Endothelial cell of umbilical vein (primary cell): Measurements from ENCODE around the gene ADGRG3. TPM values are rescaled to one million over a fixed set of nuclear protein-coding genes. Genes with fewer than 3 reads are reported as not detected.

ENCODE experiments used
- BruUV-seq: library from RNA; stranded (reverse); fragments of 400-500 nt; replicated peaks from 2 replicates; lab custom pipeline; 2021; lab: Mats Ljungman, UMichigan
- CTCF ChIA-PET: fragments of 300-600, 350-600 bp; sonication (Branson Sonifier 250); formaldehyde crosslinking; loops from one replicate; lab custom pipeline; 2021; ENCODE audit warnings: antibody characterized with exemption, inconsistent platforms; lab: Charles Lee
- POLR2A ChIA-PET: fragments of 300-600, 350-600 bp; sonication (Branson Sonifier 250); formaldehyde crosslinking; loops from one replicate; lab custom pipeline; 2021; ENCODE audit warnings: antibody characterized with exemption, inconsistent platforms; lab: Charles Lee
- DNase-seq: peaks from one replicate; pipeline ENCODE4 v3.0.0-alpha.2; 2011; ENCODE audit warnings: low read depth, low spot score
- FAIRE-seq: peaks from 2 replicates; lab custom pipeline; 2011; peaks lifted over from hg19 to GRCh38; lab: Jason Lieb, UNC
- H2AFZ ChIP-seq: 2 replicates; pipeline ENCODE4 v1.6.0; 2012; ENCODE audit warnings: low read depth, low read length, control low read depth, inconsistent platforms
- H3K27ac ChIP-seq: 2 replicates; pipeline ENCODE4 v1.5.1; 2011; ENCODE audit warnings: low read depth, mild to moderate bottlenecking, control low read depth, low read length, moderate library complexity; ENCODE audit not compliant: insufficient read depth
- H3K27me3 ChIP-seq, 2 experiments: 2 replicates each; pipeline versions ENCODE4 v1.6.0 to v1.6.1; 2011; ENCODE audit warnings: low read length in 2 of 2, mixed read lengths in 1 of 2; ENCODE audit not compliant: control insufficient read depth in 2 of 2, insufficient read depth in 2 of 2
- H3K36me3 ChIP-seq, 2 experiments: 2 replicates in 1 of 2; 3 replicates in 1 of 2; pipeline ENCODE4 v1.5.1; 2011; ENCODE audit warnings: low read length in 2 of 2, mild to moderate bottlenecking in 1 of 2, moderate library complexity in 1 of 2; ENCODE audit not compliant: control insufficient read depth in 2 of 2, insufficient read depth in 2 of 2; ENCODE audit errors: extremely low read depth in 1 of 2
- H3K4me1 ChIP-seq: 3 replicates; pipeline ENCODE4 v1.5.1; 2011; ENCODE audit warnings: mild to moderate bottlenecking, low read length; ENCODE audit not compliant: control insufficient read depth, insufficient read depth; ENCODE audit errors: extremely low read depth
- H3K4me2 ChIP-seq: 2 replicates; pipeline ENCODE4 v1.6.1; 2011; ENCODE audit warnings: low read length, control low read depth, mixed read lengths; ENCODE audit not compliant: insufficient read depth
- H3K4me3 ChIP-seq, 3 experiments: fragments of 200-600 bp in 1 of 3; sonication (generic), shearing (Covaris generic) in 1 of 3; replicated peaks in 1 of 3; 2 replicates each; pipeline ENCODE4 v1.5.1; 2011 to 2016; ENCODE audit warnings: control low read depth in 3 of 3, low read length in 3 of 3, mild to moderate bottlenecking in 2 of 3, inconsistent platforms in 1 of 3, low read depth in 1 of 3, moderate library complexity in 1 of 3; ENCODE audit not compliant: insufficient read depth in 1 of 3
- H3K79me2 ChIP-seq: 2 replicates; pipeline ENCODE4 v1.6.0; 2012; ENCODE audit warnings: low read length, inconsistent platforms; ENCODE audit not compliant: control insufficient read depth, insufficient read depth
- H3K9ac ChIP-seq: replicated peaks from 2 replicates; pipeline ENCODE3; 2011; ENCODE audit warnings: low read length, control low read depth; ENCODE audit not compliant: insufficient read depth; ENCODE audit errors: extremely low read depth
- H3K9me1 ChIP-seq: replicated peaks from 3 replicates; pipeline ENCODE4 v1.6.0; 2011; ENCODE audit warnings: mild to moderate bottlenecking, low read length; ENCODE audit not compliant: control insufficient read depth, insufficient read depth; ENCODE audit errors: extremely low read depth
- H3K9me3 ChIP-seq: replicated peaks from 2 replicates; pipeline ENCODE4 v1.5.1; 2012; ENCODE audit warnings: low read length, inconsistent platforms; ENCODE audit not compliant: control insufficient read depth, insufficient read depth
- H4K20me1 ChIP-seq: replicated peaks from 2 replicates; pipeline ENCODE3; 2011; ENCODE audit warnings: mild to moderate bottlenecking, low read length; ENCODE audit not compliant: control insufficient read depth, insufficient read depth; ENCODE audit errors: extremely low read depth
- CTCF ChIP-seq, 2 donors: IDR thresholded peaks; 1 replicate in 1 of 2; 2 replicates in 1 of 2; pipeline ENCODE4 v1.5.1; 2011; ENCODE audit warnings: low read length in 2 of 2, mild to moderate bottlenecking in 2 of 2, moderate library complexity in 2 of 2, control low read depth in 1 of 2, inconsistent platforms in 1 of 2, low read depth in 1 of 2; ENCODE audit not compliant: insufficient read depth in 1 of 2; ENCODE audit errors: extremely low read depth in 1 of 2
- EZH2 ChIP-seq: IDR thresholded peaks from 2 replicates; pipeline ENCODE4 v1.6.1; 2012; ENCODE audit warnings: borderline replicate concordance, low read depth, mild to moderate bottlenecking, moderate library complexity, low read length, inconsistent platforms; ENCODE audit not compliant: severe bottlenecking
- FOS ChIP-seq: IDR thresholded peaks from 2 replicates; pipeline ENCODE4 v1.6.1; 2011; ENCODE audit warnings: mild to moderate bottlenecking, low read length, moderate library complexity, borderline replicate concordance; ENCODE audit not compliant: insufficient read depth
- GATA2 ChIP-seq: IDR thresholded peaks from 2 replicates; pipeline ENCODE4 v1.7.0; 2011; ENCODE audit warnings: low read depth, mild to moderate bottlenecking, moderate library complexity, mixed read lengths, low read length; ENCODE audit not compliant: insufficient read length, insufficient read depth
- JUN ChIP-seq: IDR thresholded peaks from 2 replicates; pipeline ENCODE4 v1.6.1; 2011; ENCODE audit warnings: borderline replicate concordance, low read depth; ENCODE audit not compliant: insufficient read length, insufficient read depth
- MAX ChIP-seq: IDR thresholded peaks from 2 replicates; pipeline ENCODE4 v1.6.1; 2011; ENCODE audit not compliant: insufficient read depth, insufficient read length
- MYC ChIP-seq: IDR thresholded peaks from one replicate; pipeline ENCODE4 v1.6.1; 2011; ENCODE audit warnings: mild to moderate bottlenecking, low read depth, low read length
- POLR2A ChIP-seq: IDR thresholded peaks from 2 replicates; pipeline ENCODE4 v1.6.1; 2012; ENCODE audit warnings: low read depth, mild to moderate bottlenecking, control low read depth, low read length
- POLR2AphosphoS5 ChIP-seq: IDR thresholded peaks from 2 replicates; pipeline ENCODE4 v1.6.1; 2012; ENCODE audit warnings: low read depth, mild to moderate bottlenecking, control low read depth, low read length, moderate library complexity; ENCODE audit not compliant: insufficient read depth
- dilution Hi-C: fragments of 300-500 bp; cut with MboI; formaldehyde crosslinking; loops from one replicate; pipeline ENCODE4 v1.15.0; 2019; ENCODE audit warnings: low sequenced_read_pairs; ENCODE audit not compliant: extremely low pct_ligation_motif_present
- intact Hi-C: fragments of 100-400 bp; cut with micrococcal nuclease; formaldehyde crosslinking; loops from one replicate; pipeline ENCODE4 v1.10.0; 2022
- polyA plus RNA-seq, 4 experiments: library from polyadenylated mRNA; depleted of rRNA in 3 of 4; stranded (reverse) in 3 of 4; unstranded in 1 of 4; fragments of >200 nt; gene quantifications; 2 replicates each; pipeline versions ENCODE4 v1.2.1 to v1.2.3, GENCODE V29; 2011 to 2012; ENCODE audit warnings: missing spikeins in 1 of 4
- total RNA-seq: library from RNA; stranded (reverse); gene quantifications from 2 replicates; pipeline ENCODE4 v1.2.3, GENCODE V29; 2021

The ADGRG3 gene
- total and polyA plus RNA-seq, 2 donors (not counting 3 experiments of a cell fraction or from before 2014, with no cell fraction given) = not detected

- dilution Hi-C loops = no loop called here
- Histone ChIP-seq H3K9me1 (no peaks in the 10 kb centered on the region), H3K4me2 (no peak overlapping the region), H3K4me3 (no peak overlapping the region), H3K27me3 (no peaks in the 10 kb centered on the region), H3K79me2 (no peaks in the 10 kb centered on the region), H3K36me3 (no peaks in the 10 kb centered on the region), H3K9ac (no peak overlapping the region), H2AFZ (no peak overlapping the region), H3K4me1 (no peaks in the 10 kb centered on the region), H3K9me3 (no peaks in the 10 kb centered on the region), H4K20me1 (no peaks in the 10 kb centered on the region), H3K27ac (no peak overlapping the region)
- FAIRE-seq (no peak), DNase-seq (no peak)
- no TSS peak for BruUV-seq
- intact Hi-C loops = no loop called here
- TF ChIP-seq FOS (no peak), MAX (no peak), POLR2AphosphoS5 (no peak), EZH2 (no peak), MYC (no peak), POLR2A (no peak), GATA2 (no peak), CTCF (IDR thresholded peaks at IDR 0.05; ENCODE audit: extremely low read depth in 1 of 2, insufficient read depth in 1 of 2, low read depth in 1 of 2, low read length in 2 of 2) (no peak), JUN (no peak)
- ChIA-PET CTCF (no interaction called here), POLR2A (no interaction called here)
Measured at GRCh38 chr16:57698812-57699405, 30.8 kb downstream of the ADGRG3 start.
